ENCODE data around the gene LAT. TPM values are rescaled to one million over a fixed set of nuclear protein-coding genes. Genes with fewer than 3 reads are reported as not detected.
"Not testable (repeated sequence)": the region's sequence is repeated elsewhere in the genome, so short reads cannot be mapped to it uniquely, and the experiment has no call there.

Gene LAT
- total and polyA plus RNA-seq, 2 donors, result 91.7 to 239 TPM

GRCh38 chr16:28969696-28970095 is 15.2 kb upstream of the LAT start:
- H3K9me3 ChIP-seq (ENCODE audit: control insufficient read depth in 2 of 2, insufficient read depth in 1 of 2, low read length in 1 of 2); H3K27ac ChIP-seq (ENCODE audit: low read depth in 1 of 2, low read length in 1 of 2); DNase-seq (ENCODE audit: low read depth in 6 of 9, low spot score in 9 of 9); H3K4me1 ChIP-seq (ENCODE audit: control insufficient read depth in 2 of 2, insufficient read depth in 2 of 2, low read length in 2 of 2); H3K4me3 ChIP-seq (ENCODE audit: low read length in 2 of 2); H3K27me3 ChIP-seq (ENCODE audit: control insufficient read depth in 2 of 2, insufficient read depth in 1 of 2, low read length in 1 of 2): not testable (repeated sequence)
- 99% methylated on average over 2 of the region's 2 CpGs for WGBS
- H3K36me3 ChIP-seq (ENCODE audit: control insufficient read depth in 2 of 2, insufficient read depth in 2 of 2, low read length in 1 of 2), result peaks cover 8 to 11% of the 10 kb centered on the region in 2 donors

- Histone ChIP-seq H3K36me3 (ENCODE audit: control insufficient read depth in 2 of 2, insufficient read depth in 2 of 2, low read length in 1 of 2) (peaks cover 22 to 26% of the 10 kb centered on the region in 2 donors), H3K27ac (ENCODE audit: low read depth in 1 of 2, low read length in 1 of 2) (peak overlapping the region; percentile 50 to 53), H3K27me3 (ENCODE audit: control insufficient read depth in 2 of 2, insufficient read depth in 1 of 2, low read length in 1 of 2) (no peaks in the 10 kb centered on the region), H3K4me1 (ENCODE audit: control insufficient read depth in 2 of 2, insufficient read depth in 2 of 2, low read length in 2 of 2) (peaks cover 10 to 24% of the 10 kb centered on the region in 2 donors), H3K4me3 (ENCODE audit: low read length in 2 of 2) (peak overlapping the region; percentile 69 to 94), H3K9me3 (ENCODE audit: control insufficient read depth in 2 of 2, insufficient read depth in 1 of 2, low read length in 1 of 2) (no peaks in the 10 kb centered on the region)
- 1% methylated on average over 17 of the region's 17 CpGs for WGBS
- DNase-seq (ENCODE audit: low read depth in 6 of 9, low spot score in 9 of 9), result peak in 2 of 9 donors; percentile 25 to 54
Measured at GRCh38 chr16:28974007-28974436, 10.8 kb upstream of the LAT start.

- no peaks in the 10 kb centered on the region for H3K27me3 ChIP-seq (ENCODE audit: control insufficient read depth in 2 of 2, insufficient read depth in 1 of 2, low read length in 1 of 2)
- H3K4me1 ChIP-seq (ENCODE audit: control insufficient read depth in 2 of 2, insufficient read depth in 2 of 2, low read length in 2 of 2), result peaks cover 10 to 24% of the 10 kb centered on the region in 2 donors
- H3K27ac ChIP-seq (ENCODE audit: low read depth in 1 of 2, low read length in 1 of 2), result peak within 1 kb of the TSS; percentile 50 to 53
- H3K36me3 ChIP-seq (ENCODE audit: control insufficient read depth in 2 of 2, insufficient read depth in 2 of 2, low read length in 1 of 2), result peaks cover 27 to 32% of the 10 kb centered on the region in 2 donors
- peak; percentile 85 to 96 (median 89) for DNase-seq (ENCODE audit: low read depth in 6 of 9, low spot score in 9 of 9)
- under 1% methylated on average over 60 of the region's 60 CpGs for WGBS
- peak within 1 kb of the TSS; percentile 69 to 94 for H3K4me3 ChIP-seq (ENCODE audit: low read length in 2 of 2)
- H3K9me3 ChIP-seq (ENCODE audit: control insufficient read depth in 2 of 2, insufficient read depth in 1 of 2, low read length in 1 of 2), result no peaks in the 10 kb centered on the region
Measured at GRCh38 chr16:28974437-28975157, 10.3 kb upstream of the LAT start, which contains the start of gene SPNS1. TSS of gene SPNS1 (plus strand) at chr16:28974778. CDS start at chr16:28975152, 374 bp downstream.

GRCh38 chr16:28975158-28975599 is 9.7 kb upstream of the LAT start:
- no peak overlapping the region for H3K27ac ChIP-seq (ENCODE audit: low read depth in 1 of 2, low read length in 1 of 2)
- WGBS, result 11% methylated on average over 30 of the region's 30 CpGs
- peak overlapping the region; percentile 69 to 94 for H3K4me3 ChIP-seq (ENCODE audit: low read length in 2 of 2)
- H3K9me3 ChIP-seq (ENCODE audit: control insufficient read depth in 2 of 2, insufficient read depth in 1 of 2, low read length in 1 of 2), result no peaks in the 10 kb centered on the region
- peaks cover 27 to 32% of the 10 kb centered on the region in 2 donors for H3K36me3 ChIP-seq (ENCODE audit: control insufficient read depth in 2 of 2, insufficient read depth in 2 of 2, low read length in 1 of 2)
- no peaks in the 10 kb centered on the region for H3K27me3 ChIP-seq (ENCODE audit: control insufficient read depth in 2 of 2, insufficient read depth in 1 of 2, low read length in 1 of 2)
- no peak for DNase-seq (ENCODE audit: low read depth in 6 of 9, low spot score in 9 of 9)
- H3K4me1 ChIP-seq (ENCODE audit: control insufficient read depth in 2 of 2, insufficient read depth in 2 of 2, low read length in 2 of 2), result peaks cover 10 to 24% of the 10 kb centered on the region in 2 donors

- 96% methylated on average over 11 of the region's 11 CpGs for WGBS
- no peak overlapping the region for H3K4me3 ChIP-seq (ENCODE audit: low read length in 2 of 2)
- H3K36me3 ChIP-seq (ENCODE audit: control insufficient read depth in 2 of 2, insufficient read depth in 2 of 2, low read length in 1 of 2), result peaks cover 50 to 56% of the 10 kb centered on the region in 2 donors
- peaks cover 10 to 28% of the 10 kb centered on the region in 2 donors for H3K4me1 ChIP-seq (ENCODE audit: control insufficient read depth in 2 of 2, insufficient read depth in 2 of 2, low read length in 2 of 2)
- no peak overlapping the region for H3K27ac ChIP-seq (ENCODE audit: low read depth in 1 of 2, low read length in 1 of 2)
- peaks cover 3 to 15% of the 10 kb centered on the region in 2 donors for H3K9me3 ChIP-seq (ENCODE audit: control insufficient read depth in 2 of 2, insufficient read depth in 1 of 2, low read length in 1 of 2)
- no peaks in the 10 kb centered on the region for H3K27me3 ChIP-seq (ENCODE audit: control insufficient read depth in 2 of 2, insufficient read depth in 1 of 2, low read length in 1 of 2)
- peak in 4 of 9 donors; percentile 38 to 51 (median 45) for DNase-seq (ENCODE audit: low read depth in 6 of 9, low spot score in 9 of 9)
Measured at GRCh38 chr16:28977703-28978662, 6.9 kb upstream of the LAT start.

GRCh38 chr16:28980330-28980729 is 4.5 kb upstream of the LAT start:
- WGBS, result 93% methylated on average over 7 of the region's 7 CpGs
- not testable (repeated sequence) for DNase-seq (ENCODE audit: low read depth in 6 of 9, low spot score in 9 of 9); H3K27ac ChIP-seq (ENCODE audit: low read depth in 1 of 2, low read length in 1 of 2); H3K27me3 ChIP-seq (ENCODE audit: control insufficient read depth in 2 of 2, insufficient read depth in 1 of 2, low read length in 1 of 2); H3K4me3 ChIP-seq (ENCODE audit: low read length in 2 of 2)
- H3K36me3 ChIP-seq (ENCODE audit: control insufficient read depth in 2 of 2, insufficient read depth in 2 of 2, low read length in 1 of 2), result peaks cover 58 to 73% of the 10 kb centered on the region in 2 donors
- H3K4me1 ChIP-seq (ENCODE audit: control insufficient read depth in 2 of 2, insufficient read depth in 2 of 2, low read length in 2 of 2), result peaks cover 19 to 35% of the 10 kb centered on the region in 2 donors
- peaks cover 3 to 16% of the 10 kb centered on the region in 2 donors for H3K9me3 ChIP-seq (ENCODE audit: control insufficient read depth in 2 of 2, insufficient read depth in 1 of 2, low read length in 1 of 2)

- WGBS, result 98% methylated on average over 7 of the region's 7 CpGs
- H3K27me3 ChIP-seq (ENCODE audit: control insufficient read depth in 2 of 2, insufficient read depth in 1 of 2, low read length in 1 of 2), result no peaks in the 10 kb centered on the region
- DNase-seq (ENCODE audit: low read depth in 6 of 9, low spot score in 9 of 9), result no peak
- peaks cover 14 to 31% of the 10 kb centered on the region in 2 donors for H3K4me1 ChIP-seq (ENCODE audit: control insufficient read depth in 2 of 2, insufficient read depth in 2 of 2, low read length in 2 of 2)
- peaks cover 64 to 75% of the 10 kb centered on the region in 2 donors for H3K36me3 ChIP-seq (ENCODE audit: control insufficient read depth in 2 of 2, insufficient read depth in 2 of 2, low read length in 1 of 2)
- no peak overlapping the region for H3K4me3 ChIP-seq (ENCODE audit: low read length in 2 of 2)
- H3K27ac ChIP-seq (ENCODE audit: low read depth in 1 of 2, low read length in 1 of 2), result no peak overlapping the region
- H3K9me3 ChIP-seq (ENCODE audit: control insufficient read depth in 2 of 2, insufficient read depth in 1 of 2, low read length in 1 of 2), result peaks cover 3 to 20% of the 10 kb centered on the region in 2 donors
Measured at GRCh38 chr16:28980929-28981328, 3.9 kb upstream of the LAT start.

GRCh38 chr16:28981517-28981916 is 3.3 kb upstream of the LAT start:
- Histone ChIP-seq H3K27me3 (ENCODE audit: control insufficient read depth in 2 of 2, insufficient read depth in 1 of 2, low read length in 1 of 2) (no peaks in the 10 kb centered on the region), H3K4me1 (ENCODE audit: control insufficient read depth in 2 of 2, insufficient read depth in 2 of 2, low read length in 2 of 2) (peaks cover 18 to 36% of the 10 kb centered on the region in 2 donors), H3K27ac (ENCODE audit: low read depth in 1 of 2, low read length in 1 of 2) (no peak overlapping the region), H3K4me3 (ENCODE audit: low read length in 2 of 2) (no peak overlapping the region), H3K36me3 (ENCODE audit: control insufficient read depth in 2 of 2, insufficient read depth in 2 of 2, low read length in 1 of 2) (peaks cover 69 to 77% of the 10 kb centered on the region in 2 donors), H3K9me3 (ENCODE audit: control insufficient read depth in 2 of 2, insufficient read depth in 1 of 2, low read length in 1 of 2) (peaks cover 3 to 25% of the 10 kb centered on the region in 2 donors)
- WGBS, result 90% methylated on average over 12 of the region's 12 CpGs
- no peak for DNase-seq (ENCODE audit: low read depth in 6 of 9, low spot score in 9 of 9)
